ENCODE data around the gene B3GNT4.
A peak's percentile ranks its signal among the peaks of the same experiment; 100 is the strongest.
"Not testable (repeated sequence)": the region's sequence is repeated elsewhere in the genome, so short reads cannot be mapped to it uniquely, and the experiment has no call there.

Gene B3GNT4

DNA sequence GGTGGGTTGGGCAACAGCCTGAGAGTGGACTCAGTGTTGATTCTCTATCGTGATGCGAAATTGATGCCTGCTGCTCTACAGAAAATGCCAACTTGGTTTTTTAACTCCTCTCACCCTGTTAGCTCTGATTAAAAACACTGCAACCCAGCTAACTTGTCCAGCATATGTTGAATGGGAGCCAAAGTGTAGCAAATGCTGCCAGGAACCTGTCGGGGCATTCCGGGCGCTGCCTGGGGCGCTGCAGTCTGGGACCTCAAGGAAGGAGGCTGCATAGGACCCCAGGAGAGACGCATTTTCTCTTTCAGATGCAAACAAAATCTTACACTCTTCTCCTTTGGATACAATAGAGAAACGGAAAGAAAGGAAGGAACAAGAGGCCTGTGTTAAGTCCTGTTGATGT lies 3.9 kb downstream of the B3GNT4 start:
- FAIRE-seq (no peak), DNase-seq (ENCODE audit: insufficient read length, low spot score) (no peak)

DNA sequence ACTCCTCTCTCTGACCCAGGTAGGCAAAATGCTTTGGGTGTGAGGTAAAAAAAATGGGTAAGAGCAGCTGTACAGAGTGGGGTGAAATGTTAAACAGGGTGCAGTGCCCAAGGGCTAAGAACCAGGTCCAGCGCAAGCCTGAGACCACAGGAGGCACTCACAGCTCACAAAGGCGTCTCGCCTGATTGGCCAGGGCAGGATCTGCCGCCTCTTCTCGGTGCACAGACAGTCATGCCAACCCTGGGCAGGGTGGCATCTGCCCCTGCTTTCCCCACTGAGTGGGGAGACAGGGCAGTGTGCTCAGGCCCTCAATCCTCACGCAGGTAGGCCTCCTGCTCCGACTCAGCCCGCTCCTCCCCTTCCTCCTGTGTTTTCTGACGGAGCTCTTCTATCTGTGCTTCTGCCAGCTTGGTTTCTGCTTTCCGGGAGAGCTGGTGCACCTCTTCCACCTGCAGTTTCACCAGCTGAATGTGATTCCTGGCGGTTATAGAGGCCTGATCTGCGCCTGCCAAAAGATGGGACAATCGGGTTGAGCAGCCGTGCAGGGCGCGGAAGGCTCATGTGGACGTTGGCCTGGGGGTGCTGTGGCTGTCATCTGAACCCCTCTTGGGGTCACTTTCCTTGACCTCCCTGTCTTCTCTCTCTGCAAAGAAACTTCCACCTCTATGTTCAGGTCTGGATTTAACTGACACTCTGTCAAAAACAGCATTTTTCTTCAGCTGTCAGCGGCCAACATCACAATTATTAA lies 4.7 kb downstream of the B3GNT4 start:
- FAIRE-seq, result no peak

DNA sequence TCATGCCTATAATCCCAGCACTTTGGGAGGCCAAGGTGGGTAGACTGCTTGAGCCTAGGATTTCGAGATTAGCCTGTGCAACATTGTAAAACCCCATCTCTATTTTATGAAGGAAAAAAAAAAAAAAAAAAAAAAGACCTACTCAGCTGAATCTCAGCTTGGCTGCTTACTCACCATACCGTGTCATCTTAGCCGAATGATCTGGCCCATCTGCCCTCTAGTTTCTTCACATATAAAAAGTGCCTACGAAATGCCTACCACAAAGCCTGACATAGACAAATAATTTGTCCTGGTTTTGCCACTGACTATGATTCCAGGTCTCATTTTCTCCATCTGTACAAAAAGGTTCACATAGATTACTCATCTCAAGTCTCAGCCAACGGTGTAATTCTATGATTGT lies 12.3 kb downstream of the B3GNT4 start:
- FAIRE-seq (no peak), DNase-seq (ENCODE audit: insufficient read length, low spot score) (no peak)

More for the DNA sequence above, 4.7 kb downstream of the B3GNT4 start:
- DNase-seq (ENCODE audit: insufficient read length, low spot score), result no peak

DNA sequence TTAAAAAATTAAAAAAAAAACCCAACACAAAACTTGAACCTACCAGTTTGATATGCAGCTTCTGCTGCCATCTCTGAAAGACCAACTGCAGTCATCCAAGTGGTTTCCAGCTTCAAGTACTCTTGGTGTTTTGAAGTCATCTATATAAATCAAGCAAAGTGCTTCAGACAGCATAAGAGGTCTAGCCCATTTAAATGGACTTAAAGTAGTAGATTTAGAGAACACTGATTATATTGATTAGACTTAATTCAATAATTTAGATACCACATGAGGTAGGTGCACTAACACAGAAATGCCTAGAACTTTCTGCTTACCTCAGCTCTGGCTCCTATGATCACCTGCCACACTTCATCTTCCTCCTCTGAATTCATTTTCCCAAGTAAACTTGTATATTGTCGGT lies 12.9 kb downstream of the B3GNT4 start:
- no peak for FAIRE-seq
- no peak for DNase-seq (ENCODE audit: insufficient read length, low spot score)

DNA sequence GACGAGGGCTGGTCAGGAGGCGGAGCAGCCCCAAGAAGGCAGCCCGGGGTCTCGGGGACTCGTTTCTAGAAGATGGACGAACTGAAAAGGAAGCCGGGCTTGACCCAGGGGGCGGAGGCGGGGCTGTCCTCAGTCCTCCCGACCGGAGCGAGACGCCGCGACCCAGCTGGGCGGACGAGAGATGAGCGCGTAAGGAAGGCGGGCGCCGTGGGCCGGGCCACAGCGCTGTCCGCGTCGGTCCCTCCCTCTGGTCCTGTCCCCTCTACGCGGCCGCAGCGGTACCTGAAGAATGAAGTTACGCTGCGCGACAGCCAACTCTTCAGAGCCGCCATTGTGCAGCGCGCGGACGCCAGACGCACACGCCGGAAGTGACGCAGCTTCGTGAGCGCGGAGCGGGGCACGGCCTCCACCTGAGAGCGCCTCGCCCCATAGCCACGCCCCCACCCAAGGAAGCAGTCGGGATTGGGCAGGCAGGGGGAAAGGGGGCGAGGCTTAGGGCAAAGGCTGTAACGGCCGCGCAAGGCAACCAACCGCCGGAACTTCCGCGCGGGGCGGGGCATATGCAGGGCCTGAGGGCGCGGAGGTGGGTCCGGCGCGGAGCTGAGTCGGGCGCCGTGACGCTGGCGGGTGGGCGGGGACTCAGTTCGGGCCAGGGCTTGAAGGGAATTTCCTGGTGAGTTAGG lies 22.3 kb downstream of the B3GNT4 start, which contains the start of gene DIABLO:
Gene DIABLO, minus strand, starts transcription at position 370 of the 683 bp plus-strand sequence. Its CDS starts 38 bp downstream, at position 332.
- DNase-seq (ENCODE audit: insufficient read length, low spot score) (peak; percentile 92), FAIRE-seq (peak; percentile 97)

DNA sequence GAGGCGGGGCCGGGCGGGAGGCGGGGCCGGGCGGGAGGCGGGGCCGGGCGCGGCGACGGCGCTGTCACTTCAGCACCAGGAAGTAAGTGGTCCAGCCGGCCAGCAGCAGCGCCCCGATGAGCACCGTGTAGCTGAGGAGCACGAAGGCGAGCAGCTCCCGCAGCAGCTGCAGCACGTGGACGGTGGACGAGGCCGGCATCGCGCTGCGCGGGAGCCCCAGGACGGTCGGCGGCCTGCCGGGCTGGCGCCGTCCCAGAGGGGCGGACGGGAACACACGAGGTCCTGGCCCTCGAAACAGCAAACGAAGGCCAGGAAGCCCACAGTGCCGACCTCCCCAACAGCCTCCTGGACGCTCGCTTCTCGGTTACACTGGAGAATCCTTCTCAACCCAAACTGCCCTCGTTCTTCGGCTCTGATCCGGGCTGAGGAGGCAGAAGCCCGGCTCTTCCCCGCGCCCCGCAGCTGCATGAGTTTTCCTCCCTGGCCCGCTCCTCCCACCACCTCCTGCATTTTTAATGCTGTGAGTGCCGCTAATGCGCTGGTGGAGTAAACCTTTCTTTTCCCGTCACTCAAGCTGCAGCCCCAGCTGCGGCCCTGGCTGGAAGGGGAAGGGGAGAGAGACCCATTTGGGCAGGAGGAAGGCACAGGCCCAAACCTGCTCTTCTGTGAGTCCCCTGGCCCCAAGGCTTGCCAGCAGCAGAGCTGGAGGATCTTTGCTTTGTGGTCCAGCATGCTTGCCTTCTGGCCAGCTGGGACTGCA lies 23.0 kb downstream of the B3GNT4 start:
- no peak for FAIRE-seq
- DNase-seq (ENCODE audit: insufficient read length, low spot score), result no peak

DNA sequence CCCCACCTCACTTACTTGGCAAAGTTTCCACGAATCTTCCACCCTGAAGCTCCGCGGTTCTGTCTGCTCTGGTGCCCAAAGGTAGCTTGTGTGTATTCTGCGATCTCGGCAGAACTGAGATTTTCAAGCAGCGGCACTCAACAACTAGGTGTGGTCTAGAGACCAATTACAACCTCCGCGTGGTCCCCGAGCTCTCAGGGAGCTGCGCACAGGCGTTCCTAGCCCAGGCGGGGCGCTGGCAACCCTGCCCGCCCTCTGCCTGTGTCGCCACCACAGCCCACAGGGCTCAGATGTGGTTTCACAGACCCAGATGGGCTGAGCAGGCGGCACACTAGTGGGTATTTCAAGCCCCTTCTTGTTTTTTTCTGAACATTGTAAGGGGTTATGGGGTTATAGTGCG lies 23.8 kb downstream of the B3GNT4 start:
- DNase-seq (ENCODE audit: insufficient read length, low spot score) (no peak), FAIRE-seq (no peak)

DNA sequence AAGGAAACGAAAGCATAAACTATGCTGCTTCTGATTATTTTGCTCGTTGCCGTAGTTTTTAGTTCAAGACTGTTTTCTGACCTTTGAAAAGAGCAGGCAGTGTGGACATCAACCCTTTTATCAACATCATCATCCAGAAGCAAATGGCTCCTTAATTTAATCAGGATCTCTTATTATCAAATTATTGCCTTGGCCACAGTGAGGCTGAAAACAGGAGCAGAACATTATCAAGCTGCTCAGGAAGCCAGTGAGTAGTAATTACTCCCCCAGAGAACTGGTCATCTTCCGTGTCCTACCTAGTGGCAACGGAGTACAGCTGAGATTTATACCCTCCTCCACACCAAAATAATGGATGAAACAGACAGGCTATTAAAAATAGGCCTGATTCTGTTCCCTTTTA lies 24.6 kb downstream of the B3GNT4 start:
- FAIRE-seq (no peak), DNase-seq (ENCODE audit: insufficient read length, low spot score) (no peak)

DNA sequence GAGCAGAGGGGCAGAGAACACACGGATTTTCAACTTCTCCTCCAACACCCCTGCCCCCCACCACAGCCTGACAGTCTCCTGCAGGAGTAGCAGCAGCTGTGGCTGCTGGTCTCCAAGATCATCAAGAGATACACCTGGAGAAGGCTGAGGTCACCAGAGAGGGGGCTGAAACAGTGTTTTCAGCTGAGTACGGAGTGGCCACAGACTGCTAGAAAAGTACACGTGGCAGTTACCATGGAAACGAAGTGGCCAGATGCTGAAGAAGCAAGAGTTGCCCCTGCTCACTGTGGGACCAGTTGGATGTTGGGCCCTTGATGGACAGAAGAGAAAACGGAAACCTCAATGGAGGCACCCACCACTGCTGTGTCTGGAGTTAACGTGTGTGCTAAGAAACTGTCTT lies 27.3 kb downstream of the B3GNT4 start:
- DNase-seq (ENCODE audit: insufficient read length, low spot score) (no peak), FAIRE-seq (no peak)

DNA sequence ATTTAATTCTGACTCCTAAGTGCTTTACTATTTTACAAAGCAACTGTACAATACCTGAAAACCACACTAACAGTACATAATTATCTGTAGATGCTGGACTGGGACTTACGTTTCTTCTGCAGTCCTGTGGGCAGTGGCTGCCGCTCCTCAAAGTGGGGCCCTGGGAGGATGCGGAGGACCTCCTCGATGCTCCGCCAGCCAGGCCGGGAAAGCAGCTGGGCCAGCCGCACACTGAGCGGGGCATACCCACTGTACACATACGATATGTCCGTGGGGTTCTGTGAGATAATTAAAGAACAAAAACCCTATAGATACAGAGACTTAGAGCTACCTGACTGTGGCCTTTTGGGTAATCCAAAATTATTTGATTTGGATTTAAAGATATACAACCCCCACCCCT lies 29.2 kb downstream of the B3GNT4 start:
- FAIRE-seq (no peak), DNase-seq (ENCODE audit: insufficient read length, low spot score) (no peak)

DNA sequence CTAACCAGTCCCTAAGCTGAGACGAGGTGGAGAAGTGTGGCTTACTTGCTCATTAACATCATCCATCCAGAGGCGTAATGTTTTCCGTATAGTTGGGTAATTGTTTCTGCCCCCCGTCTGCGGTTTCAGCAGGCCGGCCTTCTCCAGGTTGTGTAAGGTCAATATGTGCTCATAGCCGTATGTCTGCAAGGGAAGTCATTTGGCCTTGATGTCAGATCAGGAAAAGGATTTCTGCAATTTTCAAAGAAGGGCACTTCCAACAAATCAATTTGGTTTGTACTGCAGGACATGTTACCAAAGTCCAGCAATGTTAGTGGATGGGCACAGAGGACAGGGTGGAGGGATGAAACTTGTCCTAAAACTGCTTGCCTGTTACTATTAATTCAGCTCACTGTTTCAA lies 32.2 kb downstream of the B3GNT4 start:
- FAIRE-seq, result no peak

DNA sequence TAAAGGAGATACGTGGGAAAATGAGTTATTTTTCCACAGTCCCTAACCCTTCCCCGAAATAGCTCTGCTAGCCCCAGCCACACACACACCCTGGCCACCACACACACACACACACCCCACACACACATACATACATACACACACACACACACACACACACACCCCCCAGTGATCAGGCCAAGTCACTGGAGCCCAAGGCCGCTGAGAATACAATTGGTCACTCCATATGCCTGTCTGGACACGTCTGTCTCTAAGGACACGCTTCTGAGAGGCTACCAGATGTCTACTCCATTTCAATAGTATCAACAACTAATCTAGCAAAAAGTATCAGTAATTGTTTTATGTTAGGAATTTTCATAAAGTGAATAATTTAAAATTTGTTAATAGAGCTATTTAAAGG lies 35.4 kb downstream of the B3GNT4 start:
- DNase-seq (ENCODE audit: insufficient read length, low spot score) (no peak), FAIRE-seq (no peak)

More for the DNA sequence above, 32.2 kb downstream of the B3GNT4 start:
- DNase-seq (ENCODE audit: insufficient read length, low spot score), result no peak

DNA sequence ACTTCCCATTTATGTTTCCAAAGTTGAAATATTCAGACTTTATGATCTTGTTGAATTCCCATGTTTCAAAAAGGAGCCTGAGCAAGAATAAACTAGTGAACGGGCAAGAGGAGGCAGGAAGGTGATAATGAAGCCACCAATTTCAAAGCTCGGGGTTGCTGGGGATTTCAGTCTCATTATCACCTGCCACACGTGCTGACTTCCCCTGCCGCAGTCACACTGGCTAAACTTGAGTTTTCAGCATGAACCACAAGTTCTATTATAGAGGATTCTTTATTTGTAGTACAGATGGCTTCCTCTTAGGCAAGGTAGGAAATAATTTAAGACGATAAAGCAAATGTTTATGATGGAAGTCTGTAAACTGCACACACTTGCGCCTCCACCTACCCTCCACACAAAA lies 40.5 kb downstream of the B3GNT4 start:
- DNase-seq (ENCODE audit: insufficient read length, low spot score) (no peak), FAIRE-seq (no peak)

DNA sequence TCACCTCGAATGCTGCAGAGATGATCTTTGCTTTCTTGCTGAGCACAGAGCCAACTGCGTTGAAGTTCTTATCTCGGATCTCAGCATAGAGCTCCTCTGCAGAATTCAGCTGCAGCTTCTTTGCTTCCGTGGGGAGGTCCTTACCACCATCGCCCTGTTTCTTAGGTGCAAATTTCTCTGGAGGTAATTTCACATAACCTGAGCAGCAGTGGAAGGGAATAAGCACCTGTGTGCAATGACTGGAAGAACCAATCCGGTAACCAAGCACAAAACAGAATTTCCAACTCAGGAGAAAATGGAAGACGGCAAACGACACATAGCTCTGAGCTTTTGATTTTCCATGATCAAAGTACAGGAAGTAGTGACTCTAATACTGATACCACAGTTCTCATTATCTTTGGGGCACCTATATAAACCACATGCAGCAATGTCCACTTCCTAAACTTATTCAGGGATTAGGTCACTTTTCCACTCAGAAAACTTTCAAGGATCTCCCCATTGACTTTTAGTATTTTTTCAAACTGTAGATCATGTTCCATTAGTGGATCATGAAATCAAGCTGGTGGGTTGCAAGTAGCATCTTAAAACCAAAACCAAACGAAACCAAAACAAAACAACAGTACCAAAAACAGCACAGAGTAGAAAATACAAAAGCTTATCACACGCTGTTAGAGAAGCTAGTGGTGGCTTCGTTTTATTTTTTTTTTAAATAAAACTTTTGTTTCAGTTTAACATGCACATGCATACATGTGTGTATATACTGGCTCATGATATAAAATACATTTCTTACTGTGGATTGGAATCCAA lies 41.3 kb downstream of the B3GNT4 start:
- DNase-seq (ENCODE audit: insufficient read length, low spot score) (no peak), FAIRE-seq (no peak)

DNA sequence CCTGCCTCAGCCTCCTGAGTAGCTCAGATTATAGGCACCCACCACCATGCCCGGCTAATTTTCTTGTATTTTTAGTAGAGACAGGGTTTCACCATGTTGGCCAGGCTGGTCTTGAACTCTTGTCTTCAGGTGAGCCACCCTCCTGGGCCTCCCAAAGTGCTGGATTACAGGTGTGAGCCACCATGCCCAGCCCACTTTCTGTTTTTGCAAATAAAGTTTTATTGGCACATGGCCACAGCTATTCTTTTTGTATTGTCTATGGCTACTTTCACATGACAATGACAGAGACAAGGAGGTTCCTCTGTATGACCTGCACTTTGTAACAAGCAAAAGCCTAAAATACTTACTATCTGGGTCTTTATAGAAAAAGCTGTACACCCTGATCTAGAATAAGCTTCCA lies 42.0 kb downstream of the B3GNT4 start:
- no peak for DNase-seq (ENCODE audit: insufficient read length, low spot score)
- FAIRE-seq, result no peak

DNA sequence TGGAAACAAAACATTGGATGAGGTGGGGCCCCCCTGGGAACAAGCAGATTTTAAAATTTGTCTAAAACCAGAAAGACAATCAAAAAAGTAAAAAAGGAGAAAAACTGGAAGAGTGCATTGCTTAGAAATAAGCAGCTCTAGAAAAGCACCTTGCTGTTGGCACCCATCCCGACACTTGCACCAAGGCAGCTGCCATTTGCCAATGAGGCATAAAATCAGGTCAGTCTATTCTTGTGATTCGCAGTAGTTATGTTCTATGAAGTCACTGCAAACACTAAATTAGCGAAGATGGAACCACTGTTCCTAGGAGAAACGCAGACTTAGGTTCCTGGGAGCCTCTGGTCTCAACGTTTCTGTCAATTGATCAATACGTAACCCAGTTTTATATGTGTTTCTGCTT lies 46.5 kb downstream of the B3GNT4 start:
- no peak for FAIRE-seq
- DNase-seq (ENCODE audit: insufficient read length, low spot score), result no peak

DNA sequence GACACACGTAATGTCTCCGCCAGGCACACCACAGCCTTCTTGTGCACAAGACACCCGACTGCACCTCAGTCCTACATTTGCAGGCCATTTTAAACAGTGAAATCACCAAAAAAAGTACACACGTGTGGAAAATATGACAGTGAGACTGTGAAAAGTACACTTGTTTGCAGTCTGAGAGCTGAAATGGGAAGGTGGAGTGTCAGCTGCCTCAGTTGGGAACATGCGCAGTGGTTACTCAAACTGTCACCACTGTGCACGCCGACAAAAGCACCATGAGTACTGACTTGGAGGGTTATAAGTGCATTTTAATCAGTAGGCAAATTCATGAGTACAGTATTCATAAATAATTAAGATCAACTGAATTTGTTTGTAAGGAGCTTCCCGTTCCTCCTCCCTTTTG lies 47.0 kb downstream of the B3GNT4 start:
- no peak for DNase-seq (ENCODE audit: insufficient read length, low spot score)
- FAIRE-seq, result no peak

DNA sequence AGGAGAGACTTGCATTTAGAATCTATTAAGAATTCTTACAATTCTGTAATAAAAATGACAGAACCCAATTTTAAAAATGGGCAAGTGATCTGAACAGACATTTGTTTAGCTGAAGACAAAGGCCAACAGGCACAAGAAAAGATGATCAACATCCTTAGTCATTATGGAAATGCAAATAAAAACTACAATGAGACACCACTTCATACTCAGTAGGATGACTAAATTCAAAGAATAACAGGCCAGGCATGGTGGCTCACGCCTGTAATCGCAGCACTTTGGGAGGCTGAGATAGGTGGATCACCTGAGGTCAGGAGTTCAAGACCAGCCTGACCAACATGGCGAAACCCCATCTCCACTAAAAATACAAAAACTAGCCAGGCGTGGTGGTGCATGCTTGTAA lies 55.0 kb downstream of the B3GNT4 start:
- not testable (repeated sequence) for DNase-seq (ENCODE audit: insufficient read length, low spot score); FAIRE-seq
